Measurements from ENCODE around the gene WASHC2C. TPM values are rescaled to one million over a fixed set of nuclear protein-coding genes. Genes with fewer than 3 reads are reported as not detected.
A peak's percentile ranks its signal among the peaks of the same experiment; 100 is the strongest.
"Not testable (repeated sequence)": the region's sequence is repeated elsewhere in the genome, so short reads cannot be mapped to it uniquely, and the experiment has no call there.

Gene WASHC2C
- total RNA-seq: 47.7 TPM

GRCh38 chr10:45726703-45727420 is at the start of gene WASHC2C:
WASHC2C (plus strand) TSS chr10:45727266; CDS start chr10:45727318, 52 bp downstream.
- H3K9me3 ChIP-seq, H3K4me1 ChIP-seq, H3K27me3 ChIP-seq, H3K36me3 ChIP-seq: not testable (repeated sequence)
- H3K4me3 ChIP-seq: peak within 1 kb of the TSS; percentile 65 to 81
- intact Hi-C loops (cut with DNase I): loop anchor here (10.0 kb wide), 1 partner anchor 52 kb away; the partner anchor contains the start of gene ZFAND4
- peak within 1 kb of the TSS; percentile 64 to 72 for H3K27ac ChIP-seq
- peak; percentile 71 to 96 for DNase-seq (ENCODE audit: low spot score in 2 of 2)

- DNase-seq (ENCODE audit: low spot score in 2 of 2); H3K9me3 ChIP-seq; H3K4me3 ChIP-seq; H3K4me1 ChIP-seq; H3K36me3 ChIP-seq; H3K27me3 ChIP-seq; H3K27ac ChIP-seq: not testable (repeated sequence)
- intact Hi-C loops (cut with DNase I): loop anchor here (10.0 kb wide), 1 partner anchor 46 kb away; the partner anchor contains the start of gene WASHC2C
These were observed 48.6 kb upstream of the WASHC2C start for GRCh38 chr10:45678467-45678866.

- intact Hi-C loops (cut with DNase I); H3K36me3 ChIP-seq; DNase-seq (ENCODE audit: low spot score in 2 of 2); H3K4me1 ChIP-seq; H3K9me3 ChIP-seq; H3K4me3 ChIP-seq; H3K27me3 ChIP-seq; H3K27ac ChIP-seq: not testable (repeated sequence)
These were observed 16.8 kb upstream of the WASHC2C start for GRCh38 chr10:45710200-45710796.

- H3K9me3 ChIP-seq; H3K36me3 ChIP-seq; DNase-seq (ENCODE audit: low spot score in 2 of 2); H3K27ac ChIP-seq; H3K4me3 ChIP-seq; H3K27me3 ChIP-seq; intact Hi-C loops (cut with DNase I); H3K4me1 ChIP-seq: not testable (repeated sequence)
These were observed 15.8 kb upstream of the WASHC2C start for GRCh38 chr10:45711223-45711622.

GRCh38 chr10:45717053-45717452 is 10.0 kb upstream of the WASHC2C start:
- intact Hi-C loops (cut with DNase I); H3K9me3 ChIP-seq; H3K4me1 ChIP-seq; H3K36me3 ChIP-seq; DNase-seq (ENCODE audit: low spot score in 2 of 2); H3K4me3 ChIP-seq; H3K27me3 ChIP-seq; H3K27ac ChIP-seq: not testable (repeated sequence)

GRCh38 chr10:45717642-45718041 is 9.4 kb upstream of the WASHC2C start:
- H3K27me3 ChIP-seq; H3K9me3 ChIP-seq; intact Hi-C loops (cut with DNase I); DNase-seq (ENCODE audit: low spot score in 2 of 2); H3K4me1 ChIP-seq; H3K4me3 ChIP-seq; H3K36me3 ChIP-seq; H3K27ac ChIP-seq: not testable (repeated sequence)

GRCh38 chr10:45721503-45721902 is 5.6 kb upstream of the WASHC2C start:
- not testable (repeated sequence) for H3K4me1 ChIP-seq; H3K27ac ChIP-seq; H3K27me3 ChIP-seq; DNase-seq (ENCODE audit: low spot score in 2 of 2); H3K9me3 ChIP-seq; H3K4me3 ChIP-seq; H3K36me3 ChIP-seq
- intact Hi-C loops (cut with DNase I): loop anchor here (10.0 kb wide), 1 partner anchor 47 kb away; the partner anchor contains the start of gene ZFAND4

- not testable (repeated sequence) for H3K36me3 ChIP-seq; H3K4me3 ChIP-seq; H3K9me3 ChIP-seq; H3K27me3 ChIP-seq; H3K27ac ChIP-seq; DNase-seq (ENCODE audit: low spot score in 2 of 2); H3K4me1 ChIP-seq
- intact Hi-C loops (cut with DNase I): loop anchor here (10.0 kb wide), 1 partner anchor 49 kb away; the partner anchor contains the start of gene ZFAND4
These were observed 3.2 kb upstream of the WASHC2C start for GRCh38 chr10:45723851-45724250.

- intact Hi-C loops (cut with DNase I): loop anchor here (10.0 kb wide), 1 partner anchor 53 kb away; the partner anchor contains the start of gene ZFAND4
- not testable (repeated sequence) for H3K4me1 ChIP-seq; H3K36me3 ChIP-seq; H3K9me3 ChIP-seq; H3K27me3 ChIP-seq; DNase-seq (ENCODE audit: low spot score in 2 of 2)
- peak overlapping the region; percentile 65 to 81 for H3K4me3 ChIP-seq
- H3K27ac ChIP-seq: peak overlapping the region; percentile 64 to 72
These were observed 427 bp downstream of the WASHC2C start for GRCh38 chr10:45727421-45727965.

- H3K27ac ChIP-seq; H3K4me1 ChIP-seq; DNase-seq (ENCODE audit: low spot score in 2 of 2); H3K36me3 ChIP-seq; H3K9me3 ChIP-seq; H3K4me3 ChIP-seq; H3K27me3 ChIP-seq; intact Hi-C loops (cut with DNase I): not testable (repeated sequence)
These were observed 7.4 kb downstream of the WASHC2C start for GRCh38 chr10:45734449-45734848.
